Fibroblast of lung (primary cell): ENCODE data around the gene VPS26B. TPM values are rescaled to one million over a fixed set of nuclear protein-coding genes. Genes with fewer than 3 reads are reported as not detected.
A peak's percentile ranks its signal among the peaks of the same experiment; 100 is the strongest.

ENCODE experiments used
- DNase-seq, 2 donors: peaks; one replicate each; pipeline versions ENCODE4 v3.0.0 to v3.0.0-alpha.2; 2010; ENCODE audit warnings: low read depth in 2 of 2
- H2AFZ ChIP-seq: 2 replicates; pipeline ENCODE4 v1.5.1; 2012; ENCODE audit warnings: low read length, control low read depth, inconsistent platforms
- H3K27ac ChIP-seq: 2 replicates; pipeline ENCODE4 v1.5.1; 2011; ENCODE audit warnings: low read length, control low read depth; ENCODE audit not compliant: insufficient read depth
- H3K27me3 ChIP-seq: 2 replicates; pipeline ENCODE4 v1.5.1; 2011; ENCODE audit warnings: mild to moderate bottlenecking, low read length; ENCODE audit not compliant: control insufficient read depth, insufficient read depth
- H3K36me3 ChIP-seq: 2 replicates; pipeline ENCODE4 v1.5.1; 2011; ENCODE audit warnings: low read length; ENCODE audit not compliant: control insufficient read depth, insufficient read depth
- H3K4me1 ChIP-seq: 2 replicates; pipeline ENCODE4 v1.5.1; 2011; ENCODE audit warnings: low read length; ENCODE audit not compliant: control insufficient read depth, insufficient read depth; ENCODE audit errors: extremely low read depth
- H3K4me2 ChIP-seq: 2 replicates; pipeline ENCODE4 v1.5.1; 2011; ENCODE audit warnings: low read length, control low read depth; ENCODE audit not compliant: insufficient read depth; ENCODE audit errors: extremely low read depth
- H3K4me3 ChIP-seq, 4 experiments: fragments of 200-600 bp in 1 of 4; sonication (generic) in 1 of 4; replicated peaks in 1 of 4; 2 replicates each; pipeline ENCODE4 v1.5.1; 2011 to 2016; ENCODE audit warnings: low read length in 4 of 4, low read depth in 3 of 4, mild to moderate bottlenecking in 3 of 4, control low read depth in 2 of 4, inconsistent platforms in 1 of 4, mixed read lengths in 1 of 4; ENCODE audit not compliant: insufficient read depth in 1 of 4; ENCODE audit errors: control extremely low read depth in 1 of 4
- H3K79me2 ChIP-seq: 2 replicates; pipeline ENCODE4 v1.5.1; 2012; ENCODE audit warnings: mild to moderate bottlenecking, low read length, inconsistent platforms; ENCODE audit not compliant: control insufficient read depth, insufficient read depth
- H3K9ac ChIP-seq: 2 replicates; pipeline ENCODE4 v1.5.1; 2011; ENCODE audit warnings: mild to moderate bottlenecking, low read length, control low read depth; ENCODE audit not compliant: insufficient read depth
- H3K9me3 ChIP-seq: 2 replicates; pipeline ENCODE4 v1.5.1; 2012; ENCODE audit warnings: low read depth, low read length; ENCODE audit not compliant: control insufficient read depth, insufficient read depth
- H4K20me1 ChIP-seq: 2 replicates; pipeline ENCODE4 v1.5.1; 2011; ENCODE audit warnings: low read length; ENCODE audit not compliant: control insufficient read depth, insufficient read depth; ENCODE audit errors: extremely low read depth
- EZH2 ChIP-seq: IDR thresholded peaks from 2 replicates; pipeline ENCODE4 v1.5.1; 2012; ENCODE audit warnings: low read length, control low read depth, mild to moderate bottlenecking; ENCODE audit errors: missing control alignments
- polyA plus RNA-seq, 2 donors: library from polyadenylated mRNA; depleted of rRNA in 1 of 2; stranded (reverse) in 1 of 2; unstranded in 1 of 2; fragments of >200 nt; gene quantifications; 2 replicates each; pipeline ENCODE4 v1.2.1, GENCODE V29; 2011 to 2012; ENCODE audit warnings: missing spikeins in 1 of 2
- total RNA-seq: library from RNA; depleted of rRNA; stranded (reverse); fragments of >200 nt; gene quantifications from 2 replicates; pipeline ENCODE4 v1.2.1, GENCODE V29; 2014
- TF ChIP-seq, protein P1 (sequence below), 2 donors: IDR thresholded peaks in 1 of 2; conservative IDR thresholded peaks in 1 of 2; 1 replicate in 1 of 2; 2 replicates in 1 of 2; pipeline ENCODE4 v1.5.1; 2011 to 2012; ENCODE audit warnings: low read length in 2 of 2, control low read depth in 1 of 2, inconsistent platforms in 1 of 2, low read depth in 1 of 2, mild to moderate bottlenecking in 1 of 2

The VPS26B gene
- total and polyA plus RNA-seq, 2 donors (not counting 1 experiment from before 2014, with no cell fraction given): 39.0 to 44.3 TPM

DNA sequence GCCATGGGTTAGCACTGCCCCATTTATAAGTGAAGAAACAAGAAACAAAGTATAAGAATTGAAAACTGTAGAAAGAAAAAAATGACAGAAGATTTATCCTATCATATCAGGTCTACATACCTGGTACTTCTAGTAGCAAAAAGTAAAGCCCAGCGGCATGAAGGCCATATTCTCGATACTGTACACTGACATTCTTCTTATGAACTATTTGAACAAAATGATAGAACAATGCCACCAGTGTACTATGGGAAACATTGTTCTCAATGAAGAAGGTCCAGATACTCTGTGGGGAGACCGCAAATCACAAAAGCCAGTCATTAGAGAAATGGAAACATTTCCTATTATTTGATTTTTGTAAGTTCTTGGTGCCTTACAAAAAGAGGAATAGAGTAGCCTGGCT lies 7.7 kb upstream of the VPS26B start:
- H2AFZ ChIP-seq: no peak overlapping the region
- no peak overlapping the region for H3K4me3 ChIP-seq
- H3K36me3 ChIP-seq: peaks cover 1% of the 10 kb centered on the region
- no peaks in the 10 kb centered on the region for H3K27me3 ChIP-seq
- H4K20me1 ChIP-seq: no peaks in the 10 kb centered on the region
- no peak overlapping the region for H3K4me2 ChIP-seq
- TF ChIP-seq, protein P1, sequence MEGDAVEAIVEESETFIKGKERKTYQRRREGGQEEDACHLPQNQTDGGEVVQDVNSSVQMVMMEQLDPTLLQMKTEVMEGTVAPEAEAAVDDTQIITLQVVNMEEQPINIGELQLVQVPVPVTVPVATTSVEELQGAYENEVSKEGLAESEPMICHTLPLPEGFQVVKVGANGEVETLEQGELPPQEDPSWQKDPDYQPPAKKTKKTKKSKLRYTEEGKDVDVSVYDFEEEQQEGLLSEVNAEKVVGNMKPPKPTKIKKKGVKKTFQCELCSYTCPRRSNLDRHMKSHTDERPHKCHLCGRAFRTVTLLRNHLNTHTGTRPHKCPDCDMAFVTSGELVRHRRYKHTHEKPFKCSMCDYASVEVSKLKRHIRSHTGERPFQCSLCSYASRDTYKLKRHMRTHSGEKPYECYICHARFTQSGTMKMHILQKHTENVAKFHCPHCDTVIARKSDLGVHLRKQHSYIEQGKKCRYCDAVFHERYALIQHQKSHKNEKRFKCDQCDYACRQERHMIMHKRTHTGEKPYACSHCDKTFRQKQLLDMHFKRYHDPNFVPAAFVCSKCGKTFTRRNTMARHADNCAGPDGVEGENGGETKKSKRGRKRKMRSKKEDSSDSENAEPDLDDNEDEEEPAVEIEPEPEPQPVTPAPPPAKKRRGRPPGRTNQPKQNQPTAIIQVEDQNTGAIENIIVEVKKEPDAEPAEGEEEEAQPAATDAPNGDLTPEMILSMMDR (conservative IDR thresholded peaks at IDR 0.05 in 1 of 2, IDR thresholded peaks at IDR 0.05 in 1 of 2; ENCODE audit: low read depth in 1 of 2, low read length in 2 of 2): no peak
- no peak for TF ChIP-seq EZH2
- H3K9ac ChIP-seq: no peak overlapping the region
- no peaks in the 10 kb centered on the region for H3K9me3 ChIP-seq
- no peak for DNase-seq
- no peak overlapping the region for H3K27ac ChIP-seq
- peaks cover 20% of the 10 kb centered on the region for H3K79me2 ChIP-seq
- H3K4me1 ChIP-seq: peaks cover 2% of the 10 kb centered on the region

DNA sequence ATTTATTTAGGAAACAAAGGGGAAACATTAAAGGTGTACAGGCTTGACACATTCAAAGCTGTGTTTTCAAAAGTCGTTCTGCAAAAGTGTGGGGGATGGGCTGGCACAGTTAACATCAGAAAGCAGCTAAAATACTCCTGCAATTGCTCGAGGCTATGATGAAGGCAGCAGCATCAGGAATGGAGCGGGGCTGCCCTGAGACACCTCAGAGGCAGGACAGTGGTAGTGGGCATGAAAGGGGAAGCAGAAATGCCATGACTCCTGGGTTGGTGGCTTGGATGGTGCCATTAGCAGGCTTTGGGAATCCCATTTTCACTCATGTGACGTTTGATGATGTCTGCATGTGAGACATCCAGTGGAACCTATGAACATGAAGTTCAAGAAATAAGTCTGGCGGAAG lies 1.4 kb upstream of the VPS26B start:
- no peak for DNase-seq
- no peaks in the 10 kb centered on the region for H3K36me3 ChIP-seq
- no peak overlapping the region for H2AFZ ChIP-seq
- peaks cover 6% of the 10 kb centered on the region for H3K4me1 ChIP-seq
- H3K9ac ChIP-seq: peak overlapping the region; percentile 5
- no peaks in the 10 kb centered on the region for H3K27me3 ChIP-seq
- H3K9me3 ChIP-seq: no peaks in the 10 kb centered on the region
- no peak for TF ChIP-seq EZH2
- TF ChIP-seq, protein P1 (conservative IDR thresholded peaks at IDR 0.05 in 1 of 2, IDR thresholded peaks at IDR 0.05 in 1 of 2; ENCODE audit: low read depth in 1 of 2, low read length in 2 of 2): no peak
- H4K20me1 ChIP-seq: no peaks in the 10 kb centered on the region
- H3K79me2 ChIP-seq: peaks cover 59% of the 10 kb centered on the region
- H3K4me2 ChIP-seq: peak overlapping the region; percentile 92
- peak overlapping the region; percentile 97 for H3K27ac ChIP-seq
- peak overlapping the region; percentile 73 to 95 (median 87) for H3K4me3 ChIP-seq

DNA sequence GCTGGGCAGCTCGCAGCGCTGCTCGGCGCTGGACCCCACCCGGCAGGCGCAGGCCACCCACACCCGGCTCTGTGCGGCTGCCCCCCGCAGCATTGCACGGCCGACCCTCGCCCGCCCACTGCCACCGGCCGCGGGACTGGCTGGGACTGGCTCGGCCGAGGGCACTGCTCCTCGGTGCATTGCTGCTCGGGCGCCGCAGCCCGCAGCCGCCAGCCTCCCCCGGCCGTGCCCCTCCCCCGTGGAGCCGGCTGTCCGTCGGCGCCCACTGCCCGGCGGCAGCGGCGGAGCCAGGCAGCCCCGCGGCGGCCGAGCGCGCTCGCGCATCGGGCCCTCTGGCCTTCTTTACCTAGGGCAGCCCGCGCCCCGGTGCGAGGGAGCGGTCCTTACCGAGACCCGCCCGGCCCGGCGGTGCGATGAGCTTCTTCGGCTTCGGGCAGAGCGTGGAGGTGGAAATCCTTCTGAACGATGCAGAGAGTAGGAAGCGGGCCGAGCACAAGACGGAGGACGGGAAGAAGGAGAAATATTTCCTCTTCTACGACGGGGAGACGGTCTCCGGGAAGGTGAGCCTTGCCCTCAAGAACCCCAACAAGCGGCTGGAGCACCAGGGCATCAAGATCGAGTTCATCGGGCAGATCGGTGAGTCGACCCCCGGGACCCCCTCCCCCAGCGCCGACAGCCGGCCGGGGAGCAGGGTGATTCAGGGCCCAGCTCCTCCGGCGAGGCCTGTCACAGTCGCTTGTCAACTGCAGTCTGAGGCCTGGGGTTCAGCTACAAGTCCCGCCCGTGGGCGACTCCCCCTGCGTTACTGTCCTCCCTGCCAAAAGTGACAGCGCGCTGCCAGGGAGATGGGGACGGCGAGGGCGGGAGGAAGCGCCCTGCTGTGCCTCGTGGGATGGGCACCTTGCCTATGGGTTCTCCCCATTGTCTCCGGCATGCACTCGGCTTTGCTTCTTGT lies 516 bp downstream of the VPS26B start:
- H3K27me3 ChIP-seq: no peaks in the 10 kb centered on the region
- peak overlapping the region; percentile 74 for H3K9ac ChIP-seq
- peak; percentile 31 to 32 for DNase-seq
- H3K79me2 ChIP-seq: peaks cover 73% of the 10 kb centered on the region
- H3K27ac ChIP-seq: peak overlapping the region; percentile 71
- peaks cover 6% of the 10 kb centered on the region for H3K4me1 ChIP-seq
- H3K36me3 ChIP-seq: no peaks in the 10 kb centered on the region
- peak overlapping the region; percentile 73 to 95 (median 86) for H3K4me3 ChIP-seq
- no peaks in the 10 kb centered on the region for H4K20me1 ChIP-seq
- TF ChIP-seq, protein P1 (conservative IDR thresholded peaks at IDR 0.05 in 1 of 2, IDR thresholded peaks at IDR 0.05 in 1 of 2; ENCODE audit: low read depth in 1 of 2, low read length in 2 of 2): no peak
- no peak for TF ChIP-seq EZH2
- H3K9me3 ChIP-seq: no peaks in the 10 kb centered on the region
- H2AFZ ChIP-seq: peak overlapping the region; percentile 84
- peak overlapping the region; percentile 85 for H3K4me2 ChIP-seq
